GM18511 (cell line): ENCODE data around the gene PGF.
A peak's percentile ranks its signal among the peaks of the same experiment; 100 is the strongest.
"Not testable (repeated sequence)": the region's sequence is repeated elsewhere in the genome, so short reads cannot be mapped to it uniquely, and the experiment has no call there.

ENCODE experiments used
- ATAC-seq: cut with Tn5 transposase; IDR thresholded peaks from one replicate; pipeline ENCODE4 v1.9.1; 2021; ENCODE audit warnings: mild to moderate bottlenecking, moderate library complexity; ENCODE audit not compliant: unreplicated experiment

PGF gene

DNA sequence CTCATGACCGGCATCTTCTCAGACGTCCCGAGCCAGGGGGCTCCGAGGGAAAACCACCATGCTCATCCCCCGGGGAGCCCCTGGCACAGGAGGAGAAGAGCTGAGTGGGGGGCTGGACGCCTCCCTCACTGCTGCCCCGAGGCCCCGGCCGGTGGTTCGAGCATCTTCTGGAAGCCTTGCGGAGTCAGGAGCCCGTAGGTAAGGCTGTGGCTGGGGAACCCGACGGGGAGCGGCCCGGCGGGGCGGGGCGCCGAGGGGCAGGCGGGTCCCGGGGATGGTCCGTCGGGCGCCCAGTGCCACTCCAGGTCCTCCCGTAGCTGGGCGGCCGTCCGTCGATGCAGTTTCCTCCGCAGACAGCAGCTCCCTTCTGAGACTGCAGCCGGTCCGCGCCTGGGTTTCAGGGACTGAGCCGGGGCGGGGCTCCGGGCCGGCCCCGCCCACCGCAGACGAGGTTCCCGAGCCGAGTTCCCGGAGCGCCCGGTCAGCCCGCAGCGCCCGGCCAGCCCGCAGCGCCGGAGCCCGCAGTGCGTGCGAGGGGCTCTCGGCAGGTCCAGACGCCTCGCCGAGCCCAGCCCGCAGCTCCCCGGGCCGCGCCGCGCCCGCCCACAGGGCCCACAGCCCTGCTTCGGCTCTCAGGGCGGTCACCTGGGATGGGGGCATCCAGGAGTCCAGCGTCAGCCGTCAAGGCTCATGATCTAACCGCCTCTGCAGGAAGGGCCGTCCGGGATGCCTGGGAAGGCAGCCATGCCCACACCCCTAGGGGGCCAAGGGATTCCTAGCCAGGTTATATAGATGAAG is at the start of gene PGF:
Gene PGF (minus strand): TSS at position 369 of the 798 bp plus-strand sequence. CDS start 355 bp downstream, at position 14.
- no peak for ATAC-seq

DNA sequence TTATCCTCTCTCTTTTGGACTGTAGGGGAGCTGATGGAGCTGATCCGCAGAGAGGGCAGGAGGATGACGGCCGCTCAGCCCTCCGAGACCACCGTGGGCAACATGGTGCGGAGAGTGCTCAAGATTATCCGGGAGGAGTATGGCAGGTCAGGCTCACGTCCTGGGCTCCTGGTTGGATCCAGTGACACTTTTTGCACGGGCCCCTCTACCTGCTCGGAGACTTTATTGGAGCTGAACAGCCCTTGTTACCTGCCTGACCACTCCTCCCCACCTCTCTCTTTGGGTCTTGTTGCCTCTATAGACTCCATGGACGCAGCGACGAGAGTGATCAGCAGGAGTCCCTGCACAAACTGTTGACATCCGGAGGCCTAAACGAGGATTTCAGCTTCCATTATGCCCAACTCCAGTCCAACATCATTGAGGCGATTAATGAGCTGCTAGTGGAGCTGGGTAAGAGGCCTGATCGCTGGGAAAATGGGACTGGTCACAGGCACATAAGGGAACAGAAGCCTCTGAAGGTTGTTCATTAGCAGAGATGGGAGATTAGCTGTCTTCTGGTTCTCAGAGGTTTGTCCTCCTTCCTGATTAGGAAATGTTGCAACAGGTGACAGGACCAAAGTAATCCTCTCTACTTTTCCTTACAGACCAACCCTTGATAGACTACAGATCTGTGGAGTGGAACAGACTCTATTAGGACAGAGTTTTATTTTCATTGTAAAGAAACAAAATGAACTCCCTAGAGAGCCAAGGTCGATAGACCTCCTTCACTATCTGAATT is 48.0 kb upstream of the PGF start:
- ATAC-seq: no peak

DNA sequence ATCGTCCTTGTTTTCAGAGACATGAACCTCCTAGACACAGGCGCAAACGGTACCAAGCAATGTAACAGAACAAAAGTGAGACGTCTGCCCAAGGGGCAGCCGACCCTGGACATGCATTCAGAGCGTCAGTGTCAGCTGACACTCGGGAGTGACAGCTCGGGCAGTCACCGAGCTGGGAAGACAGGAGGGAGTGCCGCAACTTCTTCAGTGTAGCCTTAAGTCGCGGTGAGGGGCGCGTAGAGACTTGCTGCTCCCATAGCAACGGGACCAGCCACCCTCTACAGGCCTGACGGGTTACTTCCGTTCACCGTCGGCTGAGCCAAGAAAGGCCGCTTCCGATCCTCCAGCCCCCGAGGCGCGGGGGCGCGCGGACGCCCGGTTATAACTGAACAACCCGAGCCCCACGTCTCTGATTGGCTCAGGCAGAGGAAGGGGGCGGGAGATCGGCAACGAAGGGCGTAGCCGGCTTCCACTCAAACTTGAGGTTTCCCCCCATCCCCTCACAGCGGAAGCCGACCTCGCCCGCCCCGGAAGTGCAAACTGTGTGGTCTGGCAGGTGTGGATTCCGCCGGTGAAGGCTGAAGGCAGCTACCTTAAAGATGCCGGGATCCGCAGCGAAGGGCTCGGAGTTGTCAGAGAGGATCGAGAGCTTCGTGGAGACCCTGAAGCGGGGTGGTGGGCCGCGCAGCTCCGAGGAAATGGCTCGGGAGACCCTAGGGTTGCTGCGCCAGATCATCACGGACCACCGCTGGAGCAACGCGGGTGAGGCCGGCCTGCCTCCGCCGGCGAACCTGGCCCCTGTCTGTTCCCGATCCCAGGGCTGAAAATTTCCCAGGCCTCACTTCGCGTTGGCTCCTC is 47.2 kb upstream of the PGF start, which contains the start of gene EIF2B2:
Gene EIF2B2 (plus strand): TSS at position 530 of the 858 bp plus-strand sequence. CDS start 70 bp downstream, at position 600.
- peak; percentile 98 for ATAC-seq

DNA sequence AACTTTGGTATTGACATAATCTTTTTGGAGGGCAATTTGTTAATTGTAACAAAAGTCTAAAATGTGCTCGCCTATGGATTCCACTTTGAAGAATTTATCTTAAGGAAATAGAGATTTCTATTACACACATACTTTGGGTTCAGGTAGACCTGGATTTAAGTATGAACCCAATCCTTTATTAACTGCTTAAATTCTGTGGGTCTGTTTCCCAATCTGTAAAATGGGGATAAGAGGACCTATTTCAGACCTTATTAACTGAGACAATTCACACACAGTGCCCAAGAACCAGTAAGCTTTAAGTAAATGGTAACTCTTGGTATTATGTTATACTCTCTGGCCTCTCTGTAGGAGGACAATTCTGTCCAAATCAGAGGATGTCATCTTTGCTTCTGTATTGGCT is 46.5 kb upstream of the PGF start:
- no peak for ATAC-seq

DNA sequence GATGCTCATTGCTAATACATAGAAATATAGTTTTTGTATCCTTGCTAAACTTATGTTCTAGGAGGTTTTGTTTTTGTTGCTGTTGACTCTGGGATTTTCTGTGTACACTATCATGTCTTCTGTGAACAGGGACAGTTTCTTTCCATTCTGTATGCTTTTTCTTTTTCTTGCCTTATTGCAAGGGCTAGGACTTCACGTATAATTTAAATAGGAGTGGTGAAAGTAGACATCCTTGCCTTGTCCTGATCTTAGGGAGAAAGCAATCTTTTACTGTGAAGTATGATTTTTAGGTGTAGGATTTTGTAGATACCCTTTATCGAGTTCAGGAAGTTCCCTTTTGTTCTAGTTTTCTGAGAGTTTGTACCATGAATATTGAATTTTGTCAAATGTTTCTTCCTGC is 45.9 kb upstream of the PGF start:
- no peak for ATAC-seq

DNA sequence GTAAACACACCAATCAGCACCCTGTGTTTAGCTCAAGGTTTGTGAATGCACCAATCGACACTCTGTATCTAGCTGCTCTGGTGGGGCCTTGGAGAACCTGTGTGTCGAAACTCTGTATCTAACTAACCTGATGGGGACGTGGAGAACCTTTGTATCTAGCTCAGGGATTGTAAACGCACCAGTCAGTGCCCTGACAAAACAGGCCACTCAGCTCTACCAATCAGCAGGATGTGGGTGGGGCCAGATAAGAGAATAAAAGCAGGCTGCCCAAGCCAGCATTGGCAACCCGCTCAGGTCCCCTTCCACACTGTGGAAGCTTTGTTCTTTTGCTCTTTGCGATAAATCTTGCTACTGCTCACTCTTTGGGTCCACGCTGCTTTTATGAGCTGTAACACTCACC is 40.4 kb upstream of the PGF start:
- ATAC-seq: not testable (repeated sequence)

DNA sequence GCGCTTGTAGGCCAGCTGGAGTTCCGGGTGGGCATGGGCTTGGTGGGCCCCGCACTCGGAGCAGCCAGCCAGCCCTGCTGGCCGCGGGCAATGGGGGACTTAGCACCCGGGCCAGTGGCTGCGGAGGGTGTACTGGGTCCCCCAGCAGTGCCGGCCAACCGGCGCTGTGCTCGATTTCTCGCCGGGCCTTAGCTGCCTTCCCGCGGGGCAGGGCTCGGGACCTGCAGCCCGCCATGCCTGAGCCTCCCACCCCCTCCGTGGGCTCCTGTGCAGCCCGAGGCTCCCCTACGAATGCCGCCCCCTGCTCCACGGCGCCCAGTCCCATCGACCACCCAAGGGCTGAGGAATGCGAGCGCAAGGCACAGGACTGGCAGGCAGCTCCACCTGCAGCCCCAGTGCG is 38.8 kb upstream of the PGF start:
- not testable (repeated sequence) for ATAC-seq

DNA sequence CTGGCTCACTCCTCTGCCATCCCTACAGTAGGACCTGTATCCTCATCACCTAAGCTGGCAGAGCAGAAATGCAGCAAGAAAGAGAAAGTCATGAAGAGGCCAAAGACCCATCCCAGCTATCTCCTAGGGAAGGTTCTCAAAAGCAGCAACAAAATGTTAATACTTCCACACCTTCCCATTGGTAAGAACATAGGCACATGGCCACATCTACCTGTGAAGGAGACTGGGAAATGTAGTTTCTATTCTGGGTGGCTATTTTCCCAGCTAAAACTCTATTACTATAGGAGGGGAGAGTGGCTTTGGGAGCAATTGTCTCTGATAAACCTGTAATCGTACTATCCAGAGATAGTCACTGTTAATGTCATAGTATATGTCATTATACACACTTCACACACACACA is 33.6 kb upstream of the PGF start:
- ATAC-seq: no peak

DNA sequence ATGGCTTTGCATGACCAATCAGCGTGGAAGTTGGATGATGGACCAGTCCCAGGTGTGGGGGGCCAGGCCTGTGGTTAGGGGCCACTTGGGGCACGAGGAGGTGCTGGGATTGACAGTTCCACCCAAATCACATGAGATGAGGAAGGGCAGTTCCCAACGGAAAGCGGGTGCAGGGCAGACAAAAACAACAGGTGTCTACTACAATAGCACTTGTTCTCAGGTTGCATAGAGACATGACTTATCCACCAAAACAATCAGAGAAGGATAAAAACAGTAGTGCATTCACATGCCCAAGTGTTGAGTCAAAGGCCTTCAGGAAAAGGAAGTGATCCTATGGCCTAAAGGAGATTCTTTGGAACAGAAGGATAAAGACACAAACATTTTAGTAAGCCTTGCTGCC is 32.7 kb upstream of the PGF start:
- ATAC-seq: no peak

DNA sequence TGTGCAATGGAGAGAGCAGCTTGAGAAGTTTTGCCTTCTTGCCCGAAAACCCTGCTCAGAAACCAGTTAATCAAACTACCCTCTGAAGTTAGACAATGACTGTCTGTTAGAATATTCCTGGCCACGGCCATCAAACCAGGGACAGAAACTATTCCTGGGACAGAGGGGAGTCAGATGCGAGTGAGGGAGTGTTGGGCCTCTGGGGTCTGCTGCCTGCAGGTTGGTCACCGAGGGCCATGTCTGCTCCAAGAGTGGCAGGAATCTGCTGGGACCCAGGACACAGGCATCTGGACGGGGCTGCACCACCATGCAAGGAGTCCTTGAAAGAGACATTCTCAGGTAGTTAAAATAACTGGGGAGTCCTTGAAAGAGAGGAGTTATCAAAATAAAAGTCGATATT is 30.4 kb upstream of the PGF start:
- no peak for ATAC-seq

DNA sequence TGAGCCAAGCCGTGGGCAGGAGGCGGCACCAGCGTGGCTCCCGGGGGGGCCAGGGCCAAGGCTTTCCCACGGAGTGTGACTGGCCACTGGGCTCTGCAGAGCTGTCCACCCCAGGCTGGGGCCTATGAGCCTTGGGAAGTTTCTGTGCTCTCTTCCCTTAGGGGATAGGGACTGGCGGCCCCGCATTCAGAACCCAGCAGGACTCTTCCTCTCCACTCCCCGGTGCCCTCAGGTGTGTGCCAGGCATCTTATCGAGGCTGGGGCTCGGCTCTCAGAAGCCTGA is 29.6 kb upstream of the PGF start:
- no peak for ATAC-seq

DNA sequence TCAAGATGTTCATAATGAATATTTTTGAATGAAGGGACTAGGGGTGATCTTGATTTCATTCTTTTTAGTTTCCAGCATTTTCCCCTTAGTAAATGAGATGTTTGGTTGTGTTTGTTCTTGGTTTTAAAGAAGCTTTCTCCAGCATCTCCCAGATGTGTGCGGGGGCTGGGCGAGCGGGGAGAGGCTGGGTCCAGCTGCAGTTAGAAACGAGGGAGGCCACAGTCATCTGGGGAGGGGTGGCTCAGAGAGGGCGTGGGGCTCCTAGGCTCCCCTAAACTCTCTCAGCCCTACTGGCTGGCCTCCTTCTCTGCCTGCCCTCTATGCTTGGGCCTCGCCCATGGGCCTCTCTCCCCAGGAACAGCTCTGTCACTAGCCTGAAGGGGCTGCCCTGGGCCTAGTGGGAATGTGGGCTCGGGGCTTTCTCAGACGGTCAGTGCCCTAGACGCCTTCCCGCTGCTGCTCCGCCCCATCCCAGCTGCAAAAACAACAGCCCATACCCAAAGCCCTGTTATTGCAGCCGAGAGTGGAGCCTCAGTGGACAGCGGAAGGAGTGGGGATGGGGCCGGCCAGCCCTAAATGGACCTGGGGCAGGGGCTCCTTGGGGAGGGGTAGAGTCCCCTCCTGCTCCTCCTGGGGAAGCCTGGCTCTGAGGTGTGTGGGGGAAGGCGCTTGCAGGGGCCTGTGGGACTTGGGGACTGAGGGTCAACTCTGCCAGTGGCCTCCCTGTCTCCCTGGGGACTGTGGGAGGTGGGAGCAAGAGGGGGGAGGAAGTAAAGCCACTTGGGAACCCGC is 29.0 kb upstream of the PGF start:
- no peak for ATAC-seq

DNA sequence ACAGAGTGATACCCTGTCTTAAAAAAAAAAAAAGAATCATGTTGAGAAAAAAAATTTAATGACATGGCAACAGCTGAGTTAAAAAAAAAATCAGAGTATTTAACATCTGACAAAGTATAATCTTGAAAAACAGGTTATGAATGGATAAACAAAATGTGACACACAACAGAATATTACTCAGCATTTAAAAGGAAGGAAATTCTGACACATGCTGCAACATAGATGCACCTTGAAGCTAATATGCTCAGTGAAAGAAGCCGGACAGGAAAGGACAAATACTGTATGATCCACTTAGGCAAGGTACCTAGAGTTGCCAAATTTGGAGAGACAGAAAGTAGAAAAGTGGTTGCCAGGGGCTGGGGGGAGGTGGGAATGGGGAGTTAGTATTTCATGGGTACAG is 27.9 kb upstream of the PGF start:
- no peak for ATAC-seq

DNA sequence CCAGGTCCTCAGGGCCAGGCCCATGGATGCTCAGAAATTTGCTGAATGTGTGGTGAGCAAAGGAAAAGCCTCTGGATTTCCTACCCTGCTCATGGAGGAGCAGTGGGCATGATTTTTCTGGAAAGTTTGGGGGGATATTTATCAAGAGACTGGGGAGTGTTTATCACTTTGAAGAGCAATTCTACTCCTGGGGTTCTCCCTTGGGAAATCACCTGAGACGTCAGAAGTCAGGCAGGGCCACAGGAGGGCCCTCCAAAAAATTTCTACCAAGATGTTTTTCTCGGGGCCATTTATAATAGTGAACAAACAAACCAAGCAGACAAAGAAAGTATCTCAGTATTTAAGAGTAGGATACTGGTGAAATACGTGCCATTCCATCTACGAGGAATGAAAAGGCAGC is 27.3 kb upstream of the PGF start:
- ATAC-seq: no peak

DNA sequence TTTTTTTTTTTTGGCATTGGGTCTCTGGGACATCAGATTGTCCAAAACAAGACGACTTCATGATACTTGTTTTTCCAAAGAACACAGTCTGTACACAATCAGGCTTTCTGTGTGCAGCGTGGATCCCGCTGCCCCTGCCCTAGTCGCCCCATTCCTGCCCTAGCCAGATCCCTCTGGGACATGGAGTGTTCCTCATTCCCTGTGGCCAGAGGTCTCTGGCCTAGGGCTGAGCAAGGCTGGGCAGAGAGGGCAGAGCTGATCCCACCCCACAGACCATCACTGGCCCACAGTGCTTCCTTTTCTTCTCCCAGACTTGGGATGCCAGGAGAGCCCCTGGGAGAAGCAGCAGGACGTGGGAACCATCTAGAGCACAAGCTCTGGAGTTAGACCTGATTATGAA is 26.4 kb upstream of the PGF start:
- ATAC-seq: no peak

DNA sequence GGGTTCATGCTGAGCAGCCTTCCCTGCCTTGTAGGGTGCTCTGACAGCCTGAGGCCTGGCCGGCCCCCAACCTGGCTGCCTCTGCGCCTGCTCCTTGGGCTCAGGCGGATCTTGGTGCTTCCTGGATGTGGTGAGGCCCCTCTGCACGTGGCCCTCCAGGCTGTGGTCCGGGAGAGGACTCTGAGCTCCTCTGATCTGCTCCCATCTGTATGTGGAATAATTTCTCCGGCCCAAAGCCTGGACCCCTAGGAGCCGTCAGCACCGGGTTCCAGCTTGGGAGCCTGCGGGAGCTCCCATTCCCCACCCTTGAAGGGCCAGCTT is 26.0 kb upstream of the PGF start:
- no peak for ATAC-seq

DNA sequence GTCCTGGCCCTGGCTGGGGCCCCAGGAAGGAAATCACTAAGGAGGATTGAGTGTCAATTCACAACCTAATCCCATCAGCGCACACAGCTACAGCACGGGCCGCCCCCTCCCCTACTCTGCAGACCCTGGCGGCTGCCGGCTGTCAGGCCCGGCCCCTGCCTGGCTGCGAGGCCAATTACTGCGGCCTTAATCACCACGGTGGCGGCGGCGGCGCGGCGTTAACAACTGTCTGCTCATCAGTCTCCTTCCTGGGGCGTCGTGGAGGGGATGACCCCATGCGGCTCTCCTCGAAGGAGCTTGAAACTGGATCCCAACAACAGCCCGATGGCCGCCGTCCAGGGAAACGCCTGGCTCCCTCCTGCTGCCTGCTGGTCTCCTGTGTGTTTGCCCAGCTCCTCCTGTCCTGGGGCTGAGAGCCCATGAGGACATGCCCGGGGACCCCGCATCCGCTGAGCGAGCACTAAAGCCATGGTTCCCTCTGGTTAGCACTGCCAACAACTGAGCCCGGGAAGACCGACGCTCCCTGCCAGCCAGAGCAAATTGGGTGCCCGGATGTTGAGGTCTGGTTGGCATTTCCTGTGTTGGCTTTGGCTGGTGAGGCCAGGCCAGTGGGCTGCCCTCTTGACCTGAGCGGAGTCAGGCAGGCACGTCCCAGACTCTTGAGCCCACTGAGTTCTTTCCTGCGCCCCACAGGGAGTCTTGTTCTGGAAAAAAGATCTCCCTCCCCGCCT is 25.5 kb upstream of the PGF start:
- ATAC-seq: no peak

DNA sequence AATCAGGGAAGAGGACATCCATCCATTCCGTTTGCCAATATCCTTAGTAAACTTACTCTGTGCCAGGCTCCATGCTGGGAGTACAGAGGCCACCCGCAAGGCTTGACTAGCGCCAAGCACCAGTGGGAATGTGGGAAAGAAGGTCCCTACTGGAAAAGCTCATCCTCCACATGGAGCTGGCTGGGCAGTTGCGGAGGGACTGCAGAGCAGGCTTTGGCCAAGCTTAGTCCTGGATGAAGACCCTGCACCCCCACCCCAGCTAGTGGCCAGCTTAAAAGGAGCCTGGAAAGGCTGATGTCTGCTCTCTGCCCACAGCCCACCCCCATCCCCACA is 25.0 kb upstream of the PGF start:
- ATAC-seq: no peak

DNA sequence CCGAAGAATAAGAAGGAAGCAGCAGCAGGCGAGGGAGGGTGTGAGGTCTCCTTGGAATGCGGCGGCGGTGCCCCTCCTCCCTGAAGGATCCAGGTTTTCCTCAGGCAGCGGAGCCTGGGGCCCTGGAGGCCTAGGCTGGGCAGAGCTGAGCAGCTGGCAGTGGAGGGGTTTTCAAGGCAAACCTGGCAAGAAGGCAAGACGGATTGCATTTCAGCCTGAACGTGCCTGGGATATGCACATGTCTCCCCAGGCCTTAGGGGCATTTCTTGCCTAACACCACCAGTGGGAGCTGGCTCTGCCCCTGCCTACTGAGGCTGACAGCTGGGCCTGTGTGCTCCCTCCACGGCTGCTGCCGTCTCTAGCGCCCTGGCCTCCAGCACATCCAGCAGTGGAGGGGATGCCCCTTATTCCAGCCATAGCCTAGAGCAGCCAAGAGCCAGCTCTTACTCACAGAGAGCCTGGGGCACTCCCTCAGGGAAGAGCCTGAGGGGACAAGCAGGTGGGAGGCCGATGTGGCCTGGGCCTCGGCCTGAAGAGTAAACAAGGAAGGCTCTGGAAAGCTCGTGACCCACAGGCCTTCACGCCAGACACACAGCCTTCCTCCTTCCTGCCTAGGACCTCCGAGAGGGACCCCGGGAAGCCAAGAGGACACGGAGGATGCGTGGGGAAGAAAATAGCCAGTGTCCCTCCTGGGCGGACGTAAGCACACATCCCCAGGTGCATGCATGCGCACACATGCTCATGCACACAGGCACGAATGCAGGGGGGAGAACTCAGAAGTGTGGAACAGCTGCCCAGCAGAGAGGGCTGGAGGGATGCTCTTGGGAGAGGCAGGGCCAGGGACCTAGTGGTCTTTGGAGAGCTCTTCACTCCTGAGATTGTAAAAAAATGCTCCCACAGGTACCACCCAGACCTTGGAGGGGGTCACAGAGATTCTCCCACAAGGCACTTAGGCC is 24.3 kb upstream of the PGF start:
- no peak for ATAC-seq
